Tibial nerve (tissue), 3 donors: Measurements from ENCODE around the gene COPS3.

Experiments
- POLR2A ChIP-seq, 2 donors: fragments of 450-650 bp; IDR thresholded peaks; one replicate each; pipeline ENCODE4 v1.6.1; 2017; ENCODE audit warnings: antibody characterized with exemption in 2 of 2, mild to moderate bottlenecking in 2 of 2, moderate library complexity in 2 of 2
- TF ChIP-seq, protein P1 (sequence below), 5 experiments: fragments of 200-600 bp in 3 of 5; fragments of 450-650 bp in 2 of 5; sonication (generic) in 3 of 5; IDR thresholded peaks; one replicate each; pipeline ENCODE4 v1.5.1; 2016 to 2019; ENCODE audit warnings: antibody characterized with exemption in 5 of 5, mild to moderate bottlenecking in 3 of 5, moderate library complexity in 2 of 5

DNA sequence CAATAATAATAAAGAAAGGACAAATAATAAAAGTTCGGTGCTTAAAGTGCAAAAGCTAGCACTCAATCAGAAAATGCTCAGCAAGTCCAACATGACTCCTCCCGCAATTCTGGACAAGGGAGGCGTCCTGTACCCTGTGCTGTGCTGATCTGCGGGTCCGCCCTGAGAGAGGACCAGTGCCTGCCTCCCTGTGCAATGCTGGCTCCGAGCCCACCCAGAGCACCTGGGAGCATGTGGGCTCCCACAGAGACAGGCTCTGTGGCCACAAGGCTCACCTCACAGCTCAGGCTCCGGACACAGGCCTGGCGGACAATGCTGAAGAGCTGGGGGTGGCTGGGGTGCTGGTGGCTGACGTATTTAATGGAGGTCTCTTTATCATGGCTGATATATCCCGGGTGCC lies 55.1 kb downstream of the COPS3 start:
- TF ChIP-seq, protein P1, sequence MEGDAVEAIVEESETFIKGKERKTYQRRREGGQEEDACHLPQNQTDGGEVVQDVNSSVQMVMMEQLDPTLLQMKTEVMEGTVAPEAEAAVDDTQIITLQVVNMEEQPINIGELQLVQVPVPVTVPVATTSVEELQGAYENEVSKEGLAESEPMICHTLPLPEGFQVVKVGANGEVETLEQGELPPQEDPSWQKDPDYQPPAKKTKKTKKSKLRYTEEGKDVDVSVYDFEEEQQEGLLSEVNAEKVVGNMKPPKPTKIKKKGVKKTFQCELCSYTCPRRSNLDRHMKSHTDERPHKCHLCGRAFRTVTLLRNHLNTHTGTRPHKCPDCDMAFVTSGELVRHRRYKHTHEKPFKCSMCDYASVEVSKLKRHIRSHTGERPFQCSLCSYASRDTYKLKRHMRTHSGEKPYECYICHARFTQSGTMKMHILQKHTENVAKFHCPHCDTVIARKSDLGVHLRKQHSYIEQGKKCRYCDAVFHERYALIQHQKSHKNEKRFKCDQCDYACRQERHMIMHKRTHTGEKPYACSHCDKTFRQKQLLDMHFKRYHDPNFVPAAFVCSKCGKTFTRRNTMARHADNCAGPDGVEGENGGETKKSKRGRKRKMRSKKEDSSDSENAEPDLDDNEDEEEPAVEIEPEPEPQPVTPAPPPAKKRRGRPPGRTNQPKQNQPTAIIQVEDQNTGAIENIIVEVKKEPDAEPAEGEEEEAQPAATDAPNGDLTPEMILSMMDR (IDR thresholded peaks at IDR 0.05), result no peak
- TF ChIP-seq POLR2A (IDR thresholded peaks at IDR 0.05), result no peak
